Activated CD4-positive, alpha-beta T cell treated with anti-CD3 and anti-CD28 coated beads for 36 hours (primary cell): ENCODE measurements around the gene LRP2. TPM values are rescaled to one million over a fixed set of nuclear protein-coding genes. Genes with fewer than 3 reads are reported as not detected.

ENCODE experiments used
- ATAC-seq: fragments of 200-7000 bp; cut with Tn5 transposase; one replicate; pipeline ENCODE4 v1.10.0; 2021; ENCODE audit warnings: mild to moderate bottlenecking, moderate library complexity
- CTCF ChIA-PET: fragments of 350-600 bp; sonication (Branson Sonifier 250); formaldehyde crosslinking; loops from one replicate; lab custom pipeline; 2021; ENCODE audit warnings: antibody characterized with exemption; lab: Charles Lee
- POLR2A ChIA-PET: fragments of 350-600 bp; sonication (Branson Sonifier 250); formaldehyde crosslinking; loops from one replicate; lab custom pipeline; 2021; ENCODE audit warnings: antibody characterized with exemption, inconsistent platforms; lab: Charles Lee
- DNase-seq: peaks from one replicate; pipeline ENCODE4 v3.0.0-alpha.2; 2020
- H3K27ac Mint-ChIP-seq: one replicate; pipeline ENCODE4 v1.8.0; 2021; ENCODE audit warnings: mixed read lengths
- H3K27me3 Mint-ChIP-seq: one replicate; pipeline ENCODE4 v1.8.0; 2021; ENCODE audit warnings: mixed read lengths
- H3K36me3 Mint-ChIP-seq: one replicate; pipeline ENCODE4 v1.8.0; 2021; ENCODE audit warnings: low read depth, mixed read lengths
- H3K4me1 Mint-ChIP-seq: one replicate; pipeline ENCODE4 v1.8.0; 2021; ENCODE audit warnings: mixed read lengths
- H3K4me3 Mint-ChIP-seq: one replicate; pipeline ENCODE4 v1.8.0; 2021; ENCODE audit warnings: mild to moderate bottlenecking, moderate library complexity, mixed read lengths
- H3K9me3 Mint-ChIP-seq: one replicate; pipeline ENCODE4 v1.8.0; 2021; ENCODE audit warnings: low read depth, mixed read lengths
- intact Hi-C, 2 experiments: fragments of 100-400 bp; cut with DNase I in 1 of 2; cut with micrococcal nuclease in 1 of 2; formaldehyde crosslinking; loops; one replicate each; pipeline versions ENCODE4 v1.14.2 to v1.15.1; 2022 to 2024; cut with DNase I, micrococcal nuclease
- total RNA-seq, 2 experiments: library from RNA; stranded (reverse); gene quantifications; one replicate each; pipeline ENCODE4 v1.2.3, GENCODE V29; 2021

Gene LRP2
- total RNA-seq, 2 experiments from 2014 or later, result 1.9 to 3.0 TPM

DNA sequence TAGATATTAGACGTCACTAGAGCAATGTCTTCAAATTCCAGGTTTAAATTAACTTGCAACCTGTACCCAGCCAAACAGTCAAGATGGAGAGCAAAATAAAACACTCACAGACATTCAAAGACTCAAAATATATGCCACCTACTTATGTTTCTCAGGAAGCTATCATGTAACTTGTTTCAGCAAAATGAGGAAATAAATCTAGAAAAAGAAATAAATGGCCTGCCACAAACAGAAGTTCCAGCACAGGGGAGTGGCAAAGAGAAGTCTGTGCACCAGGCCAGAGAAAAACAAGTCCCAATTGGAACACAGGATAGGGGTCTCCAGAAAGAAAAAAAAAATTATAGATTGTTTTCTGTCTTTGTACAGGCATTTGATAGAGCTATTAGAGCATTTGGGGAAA is 96.7 kb downstream of the LRP2 start:
- no peak overlapping the region for H3K27ac Mint-ChIP-seq
- no peaks in the 10 kb centered on the region for H3K4me1 Mint-ChIP-seq
- ATAC-seq (no peak), DNase-seq (no peak)
- peaks cover 4% of the 10 kb centered on the region for H3K27me3 Mint-ChIP-seq
- ChIA-PET POLR2A (no interaction called here), CTCF (interaction anchor here (0.7 kb wide), 2 partner anchors 49 to 1619 kb away, joined by 3 read pairs; no protein-coding TSS in a partner anchor)
- H3K9me3 Mint-ChIP-seq, result no peaks in the 10 kb centered on the region
- H3K4me3 Mint-ChIP-seq, result no peak overlapping the region
- H3K36me3 Mint-ChIP-seq, result no peaks in the 10 kb centered on the region
- intact Hi-C loops, result no loop called here

DNA sequence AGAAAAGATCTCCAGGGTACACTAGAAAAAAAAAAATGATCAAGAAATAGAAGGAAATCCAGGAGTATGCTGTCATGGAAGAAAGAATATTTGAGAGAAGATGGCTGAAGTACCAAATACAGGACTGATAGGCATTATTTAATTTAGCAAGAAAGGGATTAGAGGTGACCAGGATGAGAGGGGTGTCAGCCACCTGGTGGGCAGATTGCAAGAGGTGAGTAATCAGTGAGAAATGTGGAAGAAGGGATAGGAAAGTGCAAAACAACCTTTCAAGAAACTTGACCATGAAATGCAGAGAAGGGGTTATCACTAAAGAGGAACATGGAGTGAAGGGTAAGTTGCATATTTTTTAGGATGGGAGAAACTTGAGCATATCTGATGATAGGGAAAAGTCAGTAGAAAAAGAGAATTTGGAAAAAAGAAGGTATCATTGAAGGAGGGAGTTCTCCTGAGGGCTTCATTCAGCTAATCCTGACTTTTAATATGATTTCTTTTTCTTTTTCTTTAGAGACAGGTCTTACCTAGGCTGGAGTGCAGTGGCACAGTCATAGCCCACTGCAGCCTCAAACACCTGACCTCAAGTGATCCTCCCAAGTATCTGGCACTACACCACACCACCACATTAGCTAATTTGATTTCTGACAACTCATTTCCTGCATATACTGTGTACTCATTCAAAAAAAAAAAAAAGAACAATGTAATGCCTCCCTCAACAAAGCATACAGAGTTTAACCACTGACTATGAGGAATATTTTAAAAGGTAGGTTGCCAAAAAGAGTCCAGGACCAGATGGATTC is 101.3 kb downstream of the LRP2 start:
- intact Hi-C loops, result no loop called here
- no peaks in the 10 kb centered on the region for H3K4me1 Mint-ChIP-seq
- ATAC-seq (no peak), DNase-seq (no peak)
- no peak overlapping the region for H3K27ac Mint-ChIP-seq
- ChIA-PET CTCF (no interaction called here), POLR2A (no interaction called here)
- no peak overlapping the region for H3K4me3 Mint-ChIP-seq
- peaks cover 14% of the 10 kb centered on the region for H3K27me3 Mint-ChIP-seq
- H3K36me3 Mint-ChIP-seq, result no peaks in the 10 kb centered on the region
- no peaks in the 10 kb centered on the region for H3K9me3 Mint-ChIP-seq

DNA sequence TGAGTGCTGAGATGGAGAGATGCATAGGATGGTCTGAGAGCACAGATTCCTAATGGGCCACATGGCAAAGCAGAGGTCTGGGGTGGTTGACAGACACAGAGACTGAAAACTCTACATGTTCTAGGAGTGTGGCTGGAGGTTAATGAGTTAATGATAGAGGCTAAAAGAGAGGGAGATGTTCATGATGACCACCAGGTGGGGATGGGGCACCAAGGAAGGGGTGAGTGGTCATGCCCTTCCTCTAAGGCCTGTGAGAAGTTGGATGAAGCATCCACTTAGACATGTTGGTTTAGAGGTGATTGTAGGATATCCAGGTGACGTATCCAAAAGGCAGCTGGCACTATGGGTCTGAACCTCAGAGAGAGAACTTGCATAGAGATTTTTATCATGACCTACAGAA is 102.1 kb downstream of the LRP2 start:
- Mint-ChIP-seq H3K27me3 (peaks cover 14% of the 10 kb centered on the region), H3K9me3 (no peaks in the 10 kb centered on the region), H3K4me1 (no peaks in the 10 kb centered on the region), H3K27ac (no peak overlapping the region), H3K4me3 (no peak overlapping the region), H3K36me3 (no peaks in the 10 kb centered on the region)
- POLR2A ChIA-PET, result no interaction called here
- DNase-seq (no peak), ATAC-seq (no peak)
- CTCF ChIA-PET, result no interaction called here
- intact Hi-C loops, result no loop called here

DNA sequence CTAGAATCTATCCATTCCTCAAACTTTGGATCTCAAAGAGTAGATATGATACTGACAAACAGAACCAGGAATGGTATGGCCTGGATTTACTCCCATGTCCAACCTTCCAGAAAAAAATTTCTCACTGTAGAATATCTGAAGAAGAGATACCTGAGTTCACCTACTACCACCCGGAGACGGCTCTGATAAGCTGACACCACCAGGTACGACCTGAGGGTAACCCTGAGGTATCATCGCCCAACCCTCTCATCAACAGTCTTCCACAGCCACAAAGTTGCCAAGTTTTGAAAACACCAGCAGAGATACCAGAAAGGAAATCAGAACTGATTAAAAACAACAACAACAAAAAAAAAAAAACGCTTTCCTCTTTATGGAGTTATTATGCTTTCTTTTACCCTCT is 102.9 kb downstream of the LRP2 start:
- H3K27ac Mint-ChIP-seq, result no peak overlapping the region
- H3K27me3 Mint-ChIP-seq, result peaks cover 14% of the 10 kb centered on the region
- ChIA-PET POLR2A (no interaction called here), CTCF (no interaction called here)
- no peak for DNase-seq
- H3K4me1 Mint-ChIP-seq, result no peaks in the 10 kb centered on the region
- no peak overlapping the region for H3K4me3 Mint-ChIP-seq
- H3K36me3 Mint-ChIP-seq, result no peaks in the 10 kb centered on the region
- intact Hi-C loops, result no loop called here
- no peaks in the 10 kb centered on the region for H3K9me3 Mint-ChIP-seq
- no peak for ATAC-seq

DNA sequence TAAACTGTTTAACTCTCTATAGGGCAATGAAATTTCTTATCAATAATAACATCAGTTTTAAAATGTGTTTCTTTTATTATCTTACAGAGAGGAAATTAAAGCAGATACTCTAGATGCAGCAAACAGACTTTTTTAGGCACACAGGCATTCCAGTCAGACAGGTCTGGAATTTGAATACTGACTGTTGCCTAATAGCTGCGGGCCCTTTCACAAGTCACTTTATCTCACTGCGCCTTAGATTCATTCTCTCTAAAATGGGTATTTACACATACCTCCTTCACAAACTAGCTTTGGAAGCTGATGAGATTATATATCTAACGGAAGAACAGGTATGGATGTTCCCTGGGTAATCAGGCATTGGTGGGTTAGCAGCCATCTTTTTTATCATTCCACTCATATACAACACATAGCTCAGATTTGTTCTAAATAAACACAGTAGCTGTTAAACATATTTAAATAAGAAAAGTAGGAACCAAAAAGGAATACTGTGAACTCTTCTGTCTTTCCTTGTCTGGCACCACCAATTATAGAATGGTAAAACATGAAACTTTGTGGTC is 104.2 kb downstream of the LRP2 start:
- Mint-ChIP-seq H3K9me3 (no peaks in the 10 kb centered on the region), H3K36me3 (no peaks in the 10 kb centered on the region), H3K4me3 (no peak overlapping the region), H3K27me3 (peaks cover 14% of the 10 kb centered on the region), H3K27ac (no peak overlapping the region), H3K4me1 (no peaks in the 10 kb centered on the region)
- DNase-seq (no peak), ATAC-seq (no peak)
- intact Hi-C loops, result no loop called here
- POLR2A ChIA-PET, result no interaction called here
- CTCF ChIA-PET, result no interaction called here

DNA sequence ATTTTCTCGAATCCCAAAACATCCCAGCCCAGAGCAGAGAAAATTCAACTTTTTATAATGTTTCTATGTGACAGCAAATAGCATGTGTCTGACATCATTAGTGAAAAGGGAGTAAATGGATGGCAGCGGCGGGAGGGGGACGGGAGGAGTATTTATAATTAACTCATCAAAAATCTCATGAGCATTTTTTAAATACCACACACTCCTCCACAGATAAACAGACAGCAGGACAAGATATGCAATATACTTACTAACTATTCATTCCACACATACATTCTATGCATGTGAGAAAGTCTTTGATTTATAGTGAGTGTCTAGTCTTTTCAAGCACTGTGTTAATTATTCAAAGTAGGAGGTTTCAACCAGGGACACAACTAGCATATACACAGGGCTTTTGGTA is 107.6 kb downstream of the LRP2 start:
- ATAC-seq (no peak), DNase-seq (no peak)
- no peaks in the 10 kb centered on the region for H3K9me3 Mint-ChIP-seq
- H3K27me3 Mint-ChIP-seq, result peaks cover 10% of the 10 kb centered on the region
- H3K4me1 Mint-ChIP-seq, result no peaks in the 10 kb centered on the region
- ChIA-PET POLR2A (no interaction called here), CTCF (interaction anchor here (0.7 kb wide), 1 partner anchor 1465 kb away, joined by 4 read pairs; no protein-coding TSS in a partner anchor)
- H3K27ac Mint-ChIP-seq, result no peak overlapping the region
- intact Hi-C loops, result no loop called here
- H3K36me3 Mint-ChIP-seq, result no peaks in the 10 kb centered on the region
- no peak overlapping the region for H3K4me3 Mint-ChIP-seq

DNA sequence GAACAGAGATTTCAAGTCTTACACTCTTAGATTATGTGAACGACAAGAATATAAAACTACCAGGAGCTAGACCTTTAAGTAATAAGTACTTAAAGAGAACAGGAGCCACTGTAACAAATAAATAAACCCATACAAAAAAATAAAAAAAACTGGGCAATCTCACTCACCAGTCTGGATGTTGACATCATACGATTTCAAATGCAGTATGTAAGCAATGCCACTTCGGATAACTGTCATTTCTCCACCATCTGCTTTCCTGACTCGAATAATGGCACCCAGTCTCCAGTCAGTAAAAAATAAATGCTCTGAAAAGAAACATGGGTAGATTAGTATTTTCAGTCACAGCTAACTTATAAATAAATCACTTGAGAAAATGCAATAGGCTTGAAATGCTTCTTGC is 115.1 kb downstream of the LRP2 start:
- ChIA-PET POLR2A (no interaction called here), CTCF (interaction anchor here (1.1 kb wide), 1 partner anchor 32 kb away, joined by 3 read pairs; no protein-coding TSS in a partner anchor)
- H3K27me3 Mint-ChIP-seq, result peaks cover 4% of the 10 kb centered on the region
- DNase-seq (no peak), ATAC-seq (no peak)
- H3K27ac Mint-ChIP-seq, result no peak overlapping the region
- H3K4me1 Mint-ChIP-seq, result no peaks in the 10 kb centered on the region
- intact Hi-C loops, result no loop called here
- no peaks in the 10 kb centered on the region for H3K36me3 Mint-ChIP-seq
- H3K9me3 Mint-ChIP-seq, result peaks cover 3% of the 10 kb centered on the region
- H3K4me3 Mint-ChIP-seq, result no peak overlapping the region

DNA sequence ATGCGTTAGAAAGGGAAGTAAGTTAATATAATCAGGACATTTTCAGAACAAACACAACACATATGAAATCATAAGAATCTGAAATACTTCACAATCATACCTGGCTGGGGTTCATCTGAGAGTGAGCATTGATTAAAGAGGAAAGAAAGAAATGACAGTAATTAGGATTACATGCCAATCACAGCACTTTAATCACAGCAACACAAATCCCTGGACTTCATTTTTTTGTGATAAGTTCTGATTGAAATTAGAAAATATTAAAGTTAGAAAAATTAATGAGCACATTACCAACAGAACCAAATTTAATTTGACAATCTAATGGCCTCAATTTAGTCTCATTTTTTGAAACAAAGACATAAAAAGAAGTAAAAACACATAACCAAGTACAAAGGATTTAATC is 121.9 kb downstream of the LRP2 start:
- no peak for ATAC-seq
- Mint-ChIP-seq H3K9me3 (no peaks in the 10 kb centered on the region), H3K27me3 (peaks cover 7% of the 10 kb centered on the region), H3K4me1 (no peaks in the 10 kb centered on the region), H3K27ac (no peak overlapping the region), H3K36me3 (no peaks in the 10 kb centered on the region), H3K4me3 (no peak overlapping the region)
- intact Hi-C loops, result no loop called here
- ChIA-PET CTCF (no interaction called here), POLR2A (no interaction called here)
- no peak for DNase-seq

DNA sequence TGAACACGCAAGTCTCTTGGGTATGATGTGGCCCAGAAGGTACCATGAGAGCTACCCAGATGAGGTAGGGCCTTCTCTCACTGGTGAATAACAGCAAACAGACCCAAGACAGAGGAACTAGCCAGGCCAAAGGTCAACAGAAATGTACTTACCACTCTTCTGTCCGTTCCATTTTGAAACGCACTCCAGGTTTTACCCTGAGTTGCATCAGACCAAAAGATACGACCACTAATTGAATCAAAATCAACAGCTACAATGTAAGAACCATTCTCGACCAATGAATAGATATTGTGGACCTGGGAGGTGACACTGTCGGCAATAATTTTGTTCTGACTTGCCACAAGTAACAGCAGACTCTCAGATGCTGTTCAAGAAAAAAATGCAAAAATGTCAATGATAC is 124.4 kb downstream of the LRP2 start:
- ChIA-PET POLR2A (no interaction called here), CTCF (interaction anchor here (1.4 kb wide), 1 partner anchor 51 kb away, joined by 4 read pairs; no protein-coding TSS in a partner anchor)
- ATAC-seq (no peak), DNase-seq (no peak)
- Mint-ChIP-seq H3K4me1 (no peaks in the 10 kb centered on the region), H3K9me3 (no peaks in the 10 kb centered on the region), H3K36me3 (no peaks in the 10 kb centered on the region), H3K27ac (no peak overlapping the region), H3K27me3 (peaks cover 7% of the 10 kb centered on the region), H3K4me3 (no peak overlapping the region)
- intact Hi-C loops, result no loop called here

DNA sequence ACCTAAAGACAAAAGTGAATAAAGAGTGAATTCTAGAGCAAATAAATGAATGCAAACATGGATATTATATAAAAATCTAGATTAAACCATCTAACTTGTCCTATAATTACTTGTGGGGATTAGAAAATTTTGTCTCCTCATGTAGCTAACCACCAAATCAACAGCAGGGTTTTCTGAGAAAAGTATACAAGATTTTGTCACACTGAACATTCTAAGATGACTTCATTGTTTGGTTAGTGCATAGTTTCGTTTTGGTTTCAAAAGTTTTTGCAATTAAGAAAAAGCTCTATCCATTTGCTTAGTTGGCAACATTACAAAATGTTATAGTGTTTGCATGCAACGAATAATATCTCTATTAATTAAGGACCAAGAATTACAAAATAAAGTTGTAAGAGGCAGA is 125.0 kb downstream of the LRP2 start:
- intact Hi-C loops, result no loop called here
- no peaks in the 10 kb centered on the region for H3K9me3 Mint-ChIP-seq
- H3K27me3 Mint-ChIP-seq, result peaks cover 5% of the 10 kb centered on the region
- POLR2A ChIA-PET, result no interaction called here
- H3K27ac Mint-ChIP-seq, result no peak overlapping the region
- DNase-seq (no peak), ATAC-seq (no peak)
- H3K4me3 Mint-ChIP-seq, result no peak overlapping the region
- no peaks in the 10 kb centered on the region for H3K4me1 Mint-ChIP-seq
- CTCF ChIA-PET, result interaction anchor here (0.5 to 1.4 kb wide), 3 partner anchors 9 to 51 kb away, joined by 3 to 4 read pairs (median 3); no protein-coding TSS in a partner anchor
- no peaks in the 10 kb centered on the region for H3K36me3 Mint-ChIP-seq

DNA sequence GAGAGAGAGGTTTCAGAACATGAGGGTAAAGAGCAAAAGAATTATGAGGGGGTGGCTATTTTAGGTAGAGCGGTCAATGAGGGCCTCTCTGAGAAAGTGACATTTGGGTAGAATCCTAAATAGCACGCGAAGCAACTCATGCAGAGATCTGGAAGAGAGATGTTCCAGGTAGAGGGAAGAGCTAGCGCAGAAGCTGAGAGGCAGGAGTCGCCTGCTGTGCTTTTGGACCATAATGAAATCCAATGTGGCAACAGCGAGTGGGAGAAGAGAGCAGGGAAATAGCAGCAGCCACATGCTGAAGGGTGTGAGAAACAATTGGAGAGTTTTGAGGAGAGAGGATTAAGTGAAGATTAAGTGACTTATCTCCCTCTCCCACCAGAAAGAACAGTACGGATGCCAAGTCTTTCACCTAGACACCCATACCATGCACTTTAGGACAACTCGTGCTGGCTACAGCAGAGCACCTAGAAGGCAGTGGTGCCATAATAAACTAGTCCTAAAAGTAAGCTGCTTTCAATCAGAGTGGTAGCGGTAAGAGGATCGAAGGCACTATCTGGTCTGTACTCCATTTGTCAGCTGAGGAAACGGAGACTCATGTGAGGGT is 129.7 kb downstream of the LRP2 start:
- no peak for ATAC-seq
- intact Hi-C loops, result no loop called here
- H3K36me3 Mint-ChIP-seq, result no peaks in the 10 kb centered on the region
- POLR2A ChIA-PET, result no interaction called here
- no peak overlapping the region for H3K27ac Mint-ChIP-seq
- DNase-seq, result no peak
- peaks cover 2% of the 10 kb centered on the region for H3K27me3 Mint-ChIP-seq
- CTCF ChIA-PET, result no interaction called here
- H3K4me1 Mint-ChIP-seq, result no peaks in the 10 kb centered on the region
- H3K4me3 Mint-ChIP-seq, result no peak overlapping the region
- no peaks in the 10 kb centered on the region for H3K9me3 Mint-ChIP-seq

DNA sequence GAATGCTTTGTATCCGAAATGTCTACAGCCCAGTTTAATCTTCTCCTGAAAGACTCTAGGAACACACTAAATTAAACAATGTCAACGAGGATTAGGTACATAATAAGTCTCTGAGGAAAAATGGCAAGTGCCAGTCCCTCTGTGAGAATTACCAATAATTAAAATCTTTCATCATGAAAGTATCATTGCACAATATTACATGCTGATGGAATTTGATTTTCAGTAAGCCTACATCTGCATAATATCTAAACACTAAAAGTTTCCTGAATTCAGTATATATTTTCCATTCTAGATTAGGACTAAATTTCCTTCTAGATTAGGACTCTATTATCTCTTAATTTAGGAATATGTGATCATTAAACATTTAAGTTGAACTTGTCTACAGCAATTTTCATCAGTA is 132.1 kb downstream of the LRP2 start:
- CTCF ChIA-PET, result no interaction called here

More for the DNA sequence above, 132.1 kb downstream of the LRP2 start:
- DNase-seq (no peak), ATAC-seq (no peak)
- Mint-ChIP-seq H3K4me1 (no peaks in the 10 kb centered on the region), H3K36me3 (no peaks in the 10 kb centered on the region), H3K4me3 (no peak overlapping the region), H3K9me3 (no peaks in the 10 kb centered on the region), H3K27ac (no peak overlapping the region), H3K27me3 (peaks cover 2% of the 10 kb centered on the region)
- intact Hi-C loops, result no loop called here
- POLR2A ChIA-PET, result no interaction called here
